Globus pallidus (tissue), 1 donor: Measurements from ENCODE around the gene PRKG1.
"Not testable (repeated sequence)": the region's sequence is repeated elsewhere in the genome, so short reads cannot be mapped to it uniquely, and the experiment has no call there.

ENCODE experiments used
- DNase-seq: peaks from one replicate; pipeline ENCODE4 v3.0.0-alpha.2; 2015; ENCODE audit warnings: low spot score

Gene PRKG1

DNA sequence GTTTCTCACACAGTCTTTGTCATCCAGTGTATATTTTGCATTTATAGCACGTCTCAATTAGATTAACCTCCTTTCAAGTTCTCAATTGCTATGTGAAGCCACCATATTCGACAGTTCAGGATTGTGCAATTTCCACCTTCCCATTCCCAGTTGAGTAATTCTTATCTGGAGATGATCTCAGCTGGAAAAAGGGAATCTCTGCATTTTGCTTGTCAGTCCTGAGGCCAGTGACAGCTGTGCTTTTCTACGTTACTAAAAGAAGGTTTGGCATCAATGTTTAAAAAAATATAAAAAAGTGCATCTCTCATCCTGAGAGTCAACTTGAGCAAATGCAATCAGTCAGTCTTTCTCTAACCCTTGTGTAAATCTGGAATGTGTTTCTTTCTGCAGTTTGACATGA, 247.7 kb downstream of the PRKG1 start:
- DNase-seq: no peak

DNA sequence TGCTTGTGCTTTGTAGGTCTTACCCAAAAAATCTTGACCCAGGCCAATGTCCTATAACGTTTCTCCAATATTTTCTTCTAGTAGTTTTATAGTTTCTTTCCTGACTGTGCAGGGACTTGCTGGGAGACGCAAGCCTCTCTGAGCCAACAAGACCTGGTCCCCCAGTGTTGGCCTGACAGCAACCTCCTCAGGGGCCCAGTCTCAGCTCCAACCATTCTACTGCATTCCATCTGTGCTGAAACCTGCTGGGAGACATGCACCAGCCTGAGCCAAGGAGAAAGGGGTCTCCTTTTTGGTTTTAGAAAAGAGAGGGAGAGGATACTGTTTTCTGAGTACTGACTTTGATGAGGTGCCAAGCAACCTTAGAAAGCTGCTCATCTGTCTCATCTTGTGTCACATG, 251.4 kb downstream of the PRKG1 start:
- DNase-seq: no peak

DNA sequence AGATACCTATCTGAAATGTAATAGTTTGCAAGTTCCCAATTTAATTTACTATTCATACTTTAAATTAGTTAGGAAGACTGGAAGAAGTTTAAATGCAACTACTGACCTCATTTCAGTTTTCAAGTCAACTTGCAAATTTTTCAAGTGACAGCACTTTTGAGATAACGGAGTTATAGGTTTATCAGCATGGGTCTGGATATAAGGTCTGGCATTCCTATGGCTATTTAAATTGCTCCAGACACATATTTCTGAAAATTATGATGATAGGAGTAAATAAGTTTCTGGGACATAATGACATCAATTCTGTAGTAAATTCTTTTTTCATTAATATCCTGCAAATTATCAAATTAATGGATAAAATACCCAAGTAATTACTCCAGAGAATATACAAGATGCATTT, 251.9 kb downstream of the PRKG1 start:
- DNase-seq: no peak

DNA sequence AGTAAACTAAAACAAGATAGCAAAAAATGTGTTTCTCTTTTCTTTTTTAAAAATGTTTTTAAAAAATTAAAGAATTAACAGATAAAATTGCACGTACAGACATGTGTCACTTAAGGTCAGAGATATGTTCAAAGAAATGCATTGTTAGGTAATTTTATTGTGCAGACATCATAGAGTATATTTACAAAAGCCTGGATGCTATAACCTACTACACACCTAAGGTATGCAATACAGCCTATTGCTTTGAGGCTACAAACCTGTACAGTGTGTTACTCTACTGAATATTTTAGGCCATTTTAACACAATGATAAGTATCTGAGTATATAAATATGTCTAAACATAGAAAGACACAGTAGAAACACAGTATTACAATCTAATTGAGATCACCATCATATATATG, 253.1 kb downstream of the PRKG1 start:
- no peak for DNase-seq

DNA sequence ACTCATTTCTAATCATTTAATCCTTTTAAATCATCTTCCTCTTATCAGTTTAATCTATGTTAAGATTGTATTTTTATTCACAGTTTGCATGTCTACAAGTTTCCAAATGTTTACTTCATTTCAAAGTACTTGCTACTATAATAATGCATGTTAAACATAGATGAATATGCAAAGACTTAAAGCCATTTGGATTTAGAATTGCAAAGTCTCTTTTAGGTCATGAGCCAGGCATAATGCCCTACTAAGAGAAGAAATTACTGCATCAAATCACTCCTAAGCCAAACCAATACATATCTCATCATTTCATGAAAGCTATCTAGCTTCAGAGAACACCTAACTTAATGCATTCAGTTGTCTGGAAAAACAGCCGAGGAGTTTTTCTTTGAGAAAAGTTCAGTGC, 266.1 kb downstream of the PRKG1 start:
- no peak for DNase-seq

DNA sequence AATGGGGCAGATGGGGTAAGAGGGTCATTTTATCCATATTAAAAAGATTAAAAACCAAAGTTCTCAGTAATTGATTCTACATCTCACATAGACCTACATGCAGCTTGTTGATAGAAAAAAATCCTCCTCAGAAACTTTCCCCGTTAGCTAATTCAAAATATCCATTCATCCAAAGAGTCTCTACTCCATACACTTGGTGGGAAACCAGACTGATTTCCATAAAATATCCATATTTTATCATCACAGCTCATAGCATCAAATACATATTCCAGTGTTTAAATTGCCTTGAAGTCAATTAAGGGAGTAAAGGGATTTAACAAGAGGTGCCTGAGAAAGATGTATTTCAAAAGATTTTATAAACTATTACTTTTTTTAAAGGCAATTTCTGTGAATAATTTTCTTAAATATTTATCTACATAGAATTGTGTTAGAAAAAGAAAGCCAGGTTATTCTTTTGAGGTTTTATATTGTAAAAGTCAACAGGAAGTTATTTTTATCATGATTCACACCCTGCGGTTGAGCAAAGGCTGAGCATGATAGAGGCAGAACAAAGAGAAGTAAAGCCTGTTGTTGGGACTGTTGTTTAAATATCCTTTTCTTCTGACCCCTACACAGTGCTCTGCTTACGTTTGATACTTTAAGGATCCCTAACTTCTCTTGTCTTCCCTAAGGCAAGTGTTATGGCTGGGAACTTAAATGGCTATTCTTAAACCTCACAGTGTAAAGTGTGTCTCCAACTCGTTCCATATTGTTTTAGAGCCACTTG, 266.7 kb downstream of the PRKG1 start:
- DNase-seq: no peak

DNA sequence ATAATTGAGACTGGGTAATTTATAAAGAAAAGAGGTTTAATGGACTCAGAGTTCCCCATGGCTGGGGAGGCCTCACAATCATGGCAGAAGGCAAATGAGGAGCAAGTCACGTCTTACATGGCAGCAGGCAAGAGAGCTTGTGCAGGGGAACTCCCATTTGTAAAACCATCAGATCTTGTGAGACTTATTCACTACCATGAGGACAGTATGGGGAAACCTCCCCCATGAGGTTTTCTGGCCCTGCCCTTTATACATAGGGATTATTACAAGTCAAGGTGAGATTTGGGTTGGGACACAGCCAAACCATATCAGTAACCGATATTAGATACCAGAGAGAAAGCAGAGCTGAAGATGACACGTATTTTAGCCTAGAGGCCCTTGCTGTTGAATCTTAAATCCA, 267.5 kb downstream of the PRKG1 start:
- DNase-seq: not testable (repeated sequence)

DNA sequence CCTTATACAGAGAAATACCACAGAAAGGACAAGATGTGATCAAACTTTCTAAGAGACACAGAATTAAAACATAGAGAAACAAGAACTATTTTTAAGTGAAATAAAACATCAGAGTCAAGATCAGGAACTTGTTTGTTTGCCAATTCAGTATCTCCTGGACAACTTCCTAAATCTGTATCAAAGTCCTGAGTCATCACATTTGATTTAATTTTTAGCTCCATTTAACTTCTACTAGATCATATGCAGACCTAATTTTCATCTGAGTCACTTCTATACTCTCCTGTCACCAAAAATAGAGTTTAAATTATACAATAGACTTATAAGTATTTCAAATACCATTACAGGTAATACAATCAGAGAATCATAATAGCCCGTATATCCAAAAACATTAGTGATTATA, 268.1 kb downstream of the PRKG1 start:
- DNase-seq: no peak

DNA sequence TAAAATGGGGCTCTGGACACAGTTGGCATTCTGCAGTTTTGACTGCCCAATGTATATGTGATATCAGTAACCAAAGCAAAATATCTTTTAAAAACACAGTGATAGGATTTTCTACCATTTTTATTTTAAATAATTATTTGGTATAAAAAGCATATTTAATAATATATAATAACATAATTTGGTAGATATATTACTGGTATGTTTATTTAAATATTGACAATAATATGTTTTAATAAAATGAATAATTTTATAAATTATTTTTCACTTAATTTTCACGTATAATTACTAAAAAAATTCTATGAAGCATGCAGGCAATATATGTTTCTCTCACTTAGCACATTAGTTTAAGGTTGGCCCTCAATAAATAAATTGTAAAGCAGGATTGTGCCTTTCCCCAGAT, 269.1 kb downstream of the PRKG1 start:
- DNase-seq: no peak

DNA sequence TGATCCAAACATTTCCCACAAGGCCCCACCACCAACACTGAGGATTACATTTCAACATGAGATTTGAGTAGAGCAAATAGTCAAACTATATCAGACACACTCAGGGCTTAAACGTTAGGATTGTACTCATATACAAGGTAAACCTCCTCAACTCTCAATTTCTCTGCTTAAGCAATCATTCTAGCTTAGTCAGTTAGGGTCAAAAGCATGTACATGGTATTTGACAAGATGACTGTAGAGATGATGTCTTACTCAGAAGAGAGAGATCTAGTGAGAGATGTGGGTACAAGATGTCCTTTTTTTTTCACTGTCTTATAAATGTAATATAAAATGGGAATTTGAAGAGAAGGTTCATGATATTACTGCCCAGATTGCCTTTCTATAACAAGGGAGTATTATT, 270.1 kb downstream of the PRKG1 start:
- DNase-seq: no peak

DNA sequence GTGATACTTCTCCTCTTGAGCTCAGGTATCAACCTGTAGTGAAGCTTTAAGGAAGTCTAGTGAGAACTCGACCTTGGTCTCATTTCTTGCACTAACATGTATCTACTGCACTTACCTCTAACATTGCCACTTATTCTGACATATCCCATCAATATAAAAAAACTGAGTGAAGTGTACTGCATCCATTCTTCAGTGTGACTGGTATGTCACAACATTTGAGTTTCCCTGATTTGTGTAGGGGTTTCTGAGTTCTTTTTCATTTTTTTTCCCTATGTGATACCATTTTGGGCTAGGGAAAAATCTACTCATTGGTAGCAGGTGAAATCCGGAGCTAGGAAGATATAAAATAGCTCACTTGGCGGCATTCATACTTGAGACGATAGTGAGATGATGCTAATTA, 274.3 kb downstream of the PRKG1 start:
- no peak for DNase-seq

DNA sequence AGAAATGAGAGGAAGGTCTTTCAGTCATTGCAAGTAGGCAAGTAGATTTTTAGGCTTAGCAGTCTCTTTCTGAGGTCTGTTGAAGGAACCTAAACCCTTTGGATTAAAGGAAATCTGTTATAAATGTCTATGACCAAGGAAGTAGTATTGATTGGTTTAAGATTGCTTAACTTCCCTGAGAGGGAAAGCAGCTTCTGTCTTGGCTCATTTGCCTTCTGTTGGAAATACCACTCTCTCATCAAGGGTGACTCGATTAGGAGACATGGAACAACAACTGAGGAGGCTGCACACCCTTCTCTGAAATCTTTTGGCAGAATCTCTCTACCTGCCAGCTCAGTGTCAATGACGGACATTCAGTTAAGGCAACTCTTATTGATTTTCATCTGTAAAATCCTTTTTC, 282.9 kb downstream of the PRKG1 start:
- no peak for DNase-seq

DNA sequence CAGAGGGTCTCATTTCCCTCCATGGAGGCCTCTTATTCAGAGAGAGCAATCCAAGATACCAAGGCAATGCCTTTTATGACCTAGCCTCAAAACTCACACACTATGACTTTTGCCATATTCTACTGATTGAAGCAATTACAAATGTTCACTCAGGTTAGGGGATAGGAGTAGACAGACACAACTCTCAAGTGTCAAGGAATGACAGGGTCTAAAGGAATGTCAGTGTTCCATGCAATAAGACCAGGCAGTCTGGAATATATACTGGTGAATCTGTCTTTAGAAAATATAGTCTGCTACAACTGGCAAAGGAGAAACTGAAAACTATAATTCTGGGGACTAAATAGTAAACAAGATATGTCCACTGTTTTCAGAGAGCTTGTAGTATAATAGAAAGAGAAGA, 283.9 kb downstream of the PRKG1 start:
- no peak for DNase-seq

DNA sequence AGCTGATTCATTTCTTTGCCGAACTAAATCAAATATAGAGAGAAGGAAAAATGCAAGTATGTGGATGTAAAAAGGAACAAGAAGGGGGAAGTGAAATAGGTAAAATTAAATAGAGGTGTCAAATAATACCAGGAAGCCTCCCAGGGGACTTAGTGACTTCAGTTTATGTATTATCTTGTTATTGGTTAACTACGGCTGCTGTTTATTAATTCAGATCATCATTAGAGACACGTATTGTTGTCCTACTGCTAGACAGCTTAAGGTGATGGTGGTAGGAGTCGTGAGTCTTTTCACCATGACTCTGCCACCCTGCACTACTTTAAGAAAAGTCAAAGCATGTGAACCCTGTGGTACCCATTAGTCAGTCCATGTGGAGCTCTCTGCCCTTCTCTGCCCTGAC, 289.1 kb downstream of the PRKG1 start:
- DNase-seq: no peak

DNA sequence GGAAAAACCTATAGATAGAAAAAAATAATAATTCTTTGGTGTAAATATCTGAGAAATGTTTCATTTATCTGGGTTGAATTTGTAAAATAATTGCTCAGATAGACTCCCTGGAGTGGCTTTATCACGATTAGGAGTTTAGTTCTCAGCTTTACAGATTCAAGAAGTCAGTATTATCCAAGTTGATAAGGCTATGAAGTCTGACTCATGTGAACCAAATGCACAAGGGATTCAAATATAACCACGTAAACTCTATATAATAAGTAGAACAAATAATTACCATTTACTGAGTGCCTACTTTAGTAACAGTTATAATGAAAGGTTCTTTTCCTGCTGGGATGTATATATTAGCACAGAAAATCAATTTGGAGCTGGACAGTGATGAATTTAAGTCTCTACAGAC, 290.4 kb downstream of the PRKG1 start:
- no peak for DNase-seq

DNA sequence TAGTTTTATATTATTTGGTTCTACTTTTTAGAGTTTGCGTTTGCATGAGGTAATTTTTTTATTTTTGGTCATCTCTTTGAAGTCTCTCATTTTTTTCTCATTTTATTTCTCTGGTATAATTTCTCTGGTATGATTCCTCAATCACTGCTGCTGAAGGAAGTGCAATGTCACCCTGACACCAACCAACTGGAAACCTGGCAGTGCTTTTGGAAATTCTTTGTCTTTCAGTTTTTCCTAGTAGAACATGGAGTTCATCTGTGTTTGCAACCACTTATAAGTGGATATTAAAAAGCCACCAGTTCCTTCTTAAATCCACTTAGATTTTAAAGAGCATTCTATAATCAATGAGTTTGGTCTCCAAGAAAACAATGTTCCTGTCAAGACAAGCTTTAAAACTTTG, 291.8 kb downstream of the PRKG1 start:
- no peak for DNase-seq

DNA sequence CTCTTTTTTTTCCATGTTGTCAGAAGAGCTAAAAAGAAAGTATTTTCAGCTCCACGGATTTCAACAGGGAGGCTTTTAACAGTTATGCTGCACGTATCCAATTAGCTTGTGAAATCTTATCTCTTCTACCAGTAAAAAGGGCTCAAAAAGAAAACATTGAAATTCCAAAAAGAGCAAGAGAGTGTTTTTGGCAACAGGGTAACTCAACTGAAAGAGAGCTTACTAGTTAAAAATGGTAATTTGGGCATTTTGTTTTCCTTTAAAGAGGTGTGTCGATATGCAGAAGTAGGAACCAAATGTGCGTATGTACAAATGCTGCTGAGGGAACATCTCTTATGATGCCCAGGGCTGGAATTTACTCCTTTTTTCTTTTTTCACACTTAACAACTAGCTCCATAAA, 292.8 kb downstream of the PRKG1 start:
- DNase-seq: no peak

DNA sequence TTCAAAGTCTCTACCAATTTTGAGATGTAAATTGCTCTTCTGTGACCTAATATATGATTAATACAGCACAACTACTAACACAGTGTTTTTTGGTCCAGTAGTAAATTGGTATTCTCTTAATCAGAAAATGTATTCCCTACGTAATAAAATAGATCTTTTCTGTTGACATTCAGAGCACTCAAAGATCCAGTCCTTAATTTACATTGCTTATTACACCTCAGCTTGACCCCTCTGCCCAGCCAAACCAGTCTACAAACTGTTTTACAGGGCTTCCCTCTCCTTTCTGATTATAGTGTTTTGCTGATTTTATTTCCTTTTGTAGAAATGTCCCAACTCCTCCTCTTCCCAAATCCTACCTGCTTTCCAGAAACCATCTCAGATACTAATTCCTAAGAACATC, 293.4 kb downstream of the PRKG1 start:
- no peak for DNase-seq

DNA sequence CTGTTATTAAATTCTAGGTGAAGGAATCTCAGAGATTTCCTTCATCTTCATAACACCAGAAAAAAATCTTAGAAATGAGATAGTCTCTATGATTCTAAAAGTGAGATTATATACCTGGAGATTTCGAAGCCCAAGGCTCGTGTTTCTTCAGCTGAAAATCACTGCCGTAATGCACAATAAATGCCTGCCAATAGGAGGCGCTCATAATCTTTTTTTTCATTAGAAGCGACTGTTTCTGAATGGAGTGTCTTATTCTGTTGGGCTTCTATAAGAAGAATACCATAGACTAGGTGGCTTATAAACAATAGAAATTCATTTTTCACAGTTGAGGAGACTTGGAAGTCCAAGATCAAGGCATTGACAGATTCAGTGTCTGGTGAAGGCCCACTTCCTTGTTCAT, 294.7 kb downstream of the PRKG1 start:
- no peak for DNase-seq

DNA sequence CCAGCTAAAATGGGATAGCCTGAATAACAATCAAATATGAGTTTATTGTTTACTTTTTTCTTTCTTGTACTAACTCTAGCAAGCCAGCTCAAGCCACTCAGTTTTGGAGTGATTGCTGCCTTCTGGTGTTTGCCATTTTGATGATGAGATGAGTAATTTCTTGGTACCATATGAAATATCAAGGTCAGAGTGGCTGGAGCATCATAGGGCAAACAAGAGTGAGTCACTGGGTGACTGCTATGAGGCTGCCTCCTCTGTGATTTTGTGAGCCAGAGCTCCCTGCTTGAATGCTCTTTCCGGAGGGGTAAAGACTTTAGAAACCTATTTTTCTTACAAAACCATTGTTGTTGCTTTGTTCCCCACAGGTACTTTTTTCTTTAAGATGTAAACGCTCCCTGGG, 295.6 kb downstream of the PRKG1 start:
- DNase-seq: no peak

DNA sequence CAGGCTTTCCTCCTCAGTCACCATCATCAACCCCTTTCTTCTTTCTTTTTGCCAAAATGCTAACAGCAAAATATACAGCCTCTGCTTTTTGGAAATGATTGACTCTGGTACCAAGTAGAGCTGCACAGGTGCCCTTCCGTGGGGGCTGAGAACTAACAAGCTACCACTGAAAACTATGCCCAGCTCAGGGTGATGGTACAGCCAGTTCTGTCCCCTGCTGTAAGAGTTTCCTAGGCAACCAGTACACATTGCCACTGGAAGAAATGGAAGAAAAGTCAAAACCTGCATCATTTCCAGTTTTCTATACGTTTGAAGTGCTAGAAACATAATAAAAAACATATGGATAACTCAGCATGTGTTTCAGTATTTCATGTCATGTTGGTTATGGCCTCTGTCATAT, 297.5 kb downstream of the PRKG1 start:
- DNase-seq: no peak

DNA sequence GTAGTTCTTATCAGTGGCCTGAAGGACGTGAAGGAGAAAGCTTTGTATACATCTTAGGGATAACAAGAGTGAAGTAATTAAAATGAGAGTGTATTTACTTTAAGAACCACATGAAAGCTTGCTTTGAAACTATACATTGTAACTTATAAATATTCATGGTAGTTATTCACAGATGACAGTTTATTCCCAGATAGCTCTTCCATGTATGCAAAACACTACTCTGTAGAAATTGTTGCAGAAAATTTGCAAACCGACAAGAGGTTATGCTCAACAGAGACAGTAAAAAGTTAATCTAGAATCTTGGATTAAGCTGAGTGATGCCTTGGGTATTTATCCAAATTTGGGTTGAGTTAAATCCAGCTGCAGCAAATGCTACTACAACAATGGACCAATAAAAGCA, 301.5 kb downstream of the PRKG1 start:
- DNase-seq: no peak

DNA sequence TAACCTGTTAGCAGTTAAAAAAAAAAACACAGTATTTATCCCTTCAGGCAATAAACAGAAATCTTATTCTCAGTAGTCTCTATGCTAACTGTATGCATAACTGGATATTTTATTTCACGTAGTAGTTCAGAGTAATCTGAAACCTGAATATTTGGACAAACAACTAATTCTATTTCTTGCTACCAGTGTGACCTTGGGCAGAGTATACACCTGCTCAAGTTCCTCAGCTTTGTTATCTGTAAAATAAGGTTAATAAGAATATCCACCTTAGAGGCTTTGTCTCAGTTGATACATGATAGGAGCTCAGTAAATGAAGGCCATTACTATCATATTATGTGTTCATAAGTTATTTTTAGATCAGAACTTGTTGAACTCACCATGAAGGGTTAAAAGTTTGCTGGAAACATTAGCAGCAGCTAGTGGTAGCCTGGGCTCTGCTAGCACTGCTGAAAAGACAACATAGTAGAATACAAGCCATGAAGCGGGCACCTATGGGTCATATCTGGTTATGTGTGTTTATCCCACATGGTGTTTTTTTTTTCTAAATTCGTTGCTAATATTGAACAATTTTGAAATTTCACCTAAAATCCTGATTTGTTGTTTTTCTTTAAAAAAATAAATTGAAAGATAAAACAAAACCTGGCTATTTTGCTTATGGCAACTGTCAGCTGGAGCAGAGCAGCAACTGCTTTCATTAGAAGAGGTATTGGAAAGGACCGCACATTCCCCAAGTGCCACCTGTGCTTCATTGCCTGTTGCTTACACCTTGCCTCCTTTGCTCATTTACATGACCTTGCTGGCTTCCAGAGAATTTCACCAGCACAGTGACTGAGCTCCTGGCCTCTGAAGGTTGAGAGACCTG, 303.0 kb downstream of the PRKG1 start:
- DNase-seq: no peak
